Astrocyte (in vitro differentiated cells and primary cell): ENCODE results near the gene GRIP1.

ENCODE experiments used
- CTCF ChIP-seq: IDR thresholded peaks from 2 replicates; pipeline ENCODE4 v1.5.1; 2011; ENCODE audit warnings: low read depth, mild to moderate bottlenecking, inconsistent platforms, low read length, moderate library complexity; ENCODE audit not compliant: insufficient read depth
- EZH2 ChIP-seq: IDR thresholded peaks from 2 replicates; pipeline ENCODE4 v1.6.1; 2012; ENCODE audit warnings: mild to moderate bottlenecking, low read length, inconsistent platforms; ENCODE audit not compliant: insufficient read depth

- TF ChIP-seq EZH2 (no peak), CTCF (no peak)
Measured at GRCh38 chr12:66552716-66553115, 126.2 kb downstream of the GRIP1 start.
